ENCODE measurements around the gene NLGN1.

GRCh38 chr3:173876476-173876875 lies 478.9 kb downstream of the NLGN1 start:
- TF ChIP-seq CTCF (IDR thresholded peaks at IDR 0.05) (peak in 3 of 12 donors; percentile 7 to 31 (median 22)), POLR2A (IDR thresholded peaks at IDR 0.05) (no peak)

Measured in heart left ventricle (tissue), 13 donors.